LNCAP (cell line): ENCODE data around the gene PRIMA1.

Source experiments
- CTCF ChIP-seq: fragments of 450-650 bp; IDR thresholded peaks from 2 replicates; pipeline ENCODE4 v1.5.1; 2017; ENCODE audit warnings: mild to moderate bottlenecking

PRIMA1 gene

GRCh38 chr14:93727039-93727740, 61.1 kb downstream of the PRIMA1 start:
- TF ChIP-seq CTCF: no peak

- no peak for TF ChIP-seq CTCF
Measured at GRCh38 chr14:93725993-93726392, 62.3 kb downstream of the PRIMA1 start.

- TF ChIP-seq CTCF: no peak
Measured at GRCh38 chr14:93725002-93725582, 63.2 kb downstream of the PRIMA1 start.

GRCh38 chr14:93723001-93723400, 65.3 kb downstream of the PRIMA1 start:
- no peak for TF ChIP-seq CTCF

GRCh38 chr14:93720981-93721483, 67.3 kb downstream of the PRIMA1 start:
- no peak for TF ChIP-seq CTCF

GRCh38 chr14:93720076-93720815, 68.0 kb downstream of the PRIMA1 start:
- no peak for TF ChIP-seq CTCF

- TF ChIP-seq CTCF: no peak
Measured at GRCh38 chr14:93719256-93719655, 69.0 kb downstream of the PRIMA1 start.
